ENCODE results near the gene CRTC1.

Gene CRTC1

DNA sequence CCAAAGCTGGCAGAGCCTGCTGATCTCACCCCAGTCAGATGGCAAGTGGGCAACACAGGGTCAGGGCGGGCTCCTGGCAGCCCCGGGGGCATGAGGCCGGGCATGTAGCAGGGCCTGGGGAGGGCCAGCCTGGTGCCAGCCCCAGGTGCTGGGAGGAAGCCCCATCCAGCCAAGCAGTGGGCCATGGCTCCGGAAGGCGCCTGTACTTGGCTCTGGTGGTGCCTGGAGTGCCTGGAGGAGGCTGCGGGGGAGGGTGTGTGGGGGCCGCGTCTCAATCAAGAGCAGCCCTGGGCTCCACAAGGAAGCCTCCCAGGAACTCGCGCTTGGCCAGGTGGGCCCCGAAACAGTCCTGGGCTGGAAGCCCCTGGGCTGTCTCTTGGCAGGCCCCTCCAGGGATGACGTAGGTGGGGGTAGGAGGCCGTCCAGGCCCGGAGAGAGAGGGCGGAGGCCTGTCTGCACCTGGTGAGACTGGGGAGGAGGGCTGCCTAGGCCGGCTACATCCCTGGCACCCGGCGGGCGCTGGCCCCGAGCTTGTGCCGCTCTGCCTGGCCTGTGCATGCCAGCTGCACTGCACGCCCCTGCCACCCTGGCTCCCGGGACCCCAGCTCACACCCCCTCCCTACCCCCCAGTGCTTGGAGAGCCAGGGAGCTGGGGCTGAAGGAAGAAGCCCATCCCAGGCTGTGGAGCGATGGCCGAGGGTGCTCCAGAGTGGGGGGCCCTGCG is 61.7 kb downstream of the CRTC1 start:
- DNase-seq: no peak
- Mint-ChIP-seq H3K27ac (no peak overlapping the region), H3K4me3 (no peak overlapping the region), H3K4me1 (no peaks in the 10 kb centered on the region), H3K9me3 (no peaks in the 10 kb centered on the region), H3K27me3 (no peaks in the 10 kb centered on the region), H3K36me3 (ENCODE audit: low read depth) (no peaks in the 10 kb centered on the region)
- no peak for ATAC-seq

GRCh38 chr19:18745931-18746330 is 62.5 kb downstream of the CRTC1 start:
- Mint-ChIP-seq H3K27ac (no peak overlapping the region), H3K36me3 (ENCODE audit: low read depth) (no peaks in the 10 kb centered on the region), H3K27me3 (no peaks in the 10 kb centered on the region), H3K4me3 (no peak overlapping the region), H3K9me3 (no peaks in the 10 kb centered on the region), H3K4me1 (no peaks in the 10 kb centered on the region)
- DNase-seq (no peak), ATAC-seq (no peak)

- ATAC-seq (no peak), DNase-seq (no peak)
- Mint-ChIP-seq H3K4me1 (no peaks in the 10 kb centered on the region), H3K4me3 (no peak overlapping the region), H3K36me3 (ENCODE audit: low read depth) (no peaks in the 10 kb centered on the region), H3K27ac (no peak overlapping the region), H3K9me3 (no peaks in the 10 kb centered on the region), H3K27me3 (no peaks in the 10 kb centered on the region)
Observed at GRCh38 chr19:18746401-18747325, 63.2 kb downstream of the CRTC1 start.

- H3K4me1 Mint-ChIP-seq: no peaks in the 10 kb centered on the region
- peaks cover 6% of the 10 kb centered on the region for H3K36me3 Mint-ChIP-seq (ENCODE audit: low read depth)
- no peaks in the 10 kb centered on the region for H3K27me3 Mint-ChIP-seq
- DNase-seq: no peak
- no peak overlapping the region for H3K4me3 Mint-ChIP-seq
- no peak for ATAC-seq
- H3K27ac Mint-ChIP-seq: no peak overlapping the region
- no peaks in the 10 kb centered on the region for H3K9me3 Mint-ChIP-seq
Observed at GRCh38 chr19:18749362-18750231, 66.1 kb downstream of the CRTC1 start.

DNA sequence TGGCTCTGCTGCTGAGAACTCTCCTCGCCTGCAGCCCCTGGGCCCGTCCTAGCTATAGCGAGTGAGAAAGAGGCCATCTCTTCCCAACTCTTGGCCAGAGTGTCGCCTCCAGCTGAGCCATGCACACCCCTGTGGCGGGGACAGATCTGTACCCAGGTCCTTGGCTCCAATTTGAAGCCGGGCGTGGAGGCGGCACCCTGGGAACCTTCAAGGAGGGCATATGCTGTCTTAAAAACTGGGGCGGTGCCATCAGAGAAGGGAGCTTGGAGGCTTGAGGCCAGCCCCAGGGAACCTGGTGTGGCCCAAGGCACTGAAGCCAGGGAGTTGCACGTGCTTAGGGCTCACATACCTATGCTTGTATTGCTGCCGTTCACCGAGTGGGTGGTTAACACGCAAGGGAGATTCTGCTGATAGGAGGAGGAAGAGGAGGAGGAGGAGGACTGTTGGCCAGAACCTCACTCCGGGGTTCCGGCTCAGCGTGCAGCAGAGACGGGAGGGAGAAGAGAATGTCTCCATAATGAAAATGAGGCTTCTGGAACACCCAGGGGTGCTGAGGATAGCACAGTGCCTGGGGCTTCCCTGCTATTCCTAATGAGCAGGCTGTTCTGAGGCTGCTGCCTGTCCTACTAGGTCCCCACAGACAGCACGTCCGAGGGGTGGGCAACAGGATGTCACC is 67.0 kb downstream of the CRTC1 start:
- H3K36me3 Mint-ChIP-seq (ENCODE audit: low read depth): peaks cover 6% of the 10 kb centered on the region
- H3K4me3 Mint-ChIP-seq: no peak overlapping the region
- DNase-seq: no peak
- no peak for ATAC-seq
- H3K27ac Mint-ChIP-seq: no peak overlapping the region
- no peaks in the 10 kb centered on the region for H3K4me1 Mint-ChIP-seq
- no peaks in the 10 kb centered on the region for H3K27me3 Mint-ChIP-seq
- no peaks in the 10 kb centered on the region for H3K9me3 Mint-ChIP-seq

GRCh38 chr19:18751571-18751970 is 68.1 kb downstream of the CRTC1 start:
- Mint-ChIP-seq H3K4me1 (no peaks in the 10 kb centered on the region), H3K27ac (no peak overlapping the region), H3K4me3 (no peak overlapping the region), H3K9me3 (no peaks in the 10 kb centered on the region), H3K36me3 (ENCODE audit: low read depth) (peaks cover 6% of the 10 kb centered on the region), H3K27me3 (no peaks in the 10 kb centered on the region)
- DNase-seq: no peak
- ATAC-seq: no peak

DNA sequence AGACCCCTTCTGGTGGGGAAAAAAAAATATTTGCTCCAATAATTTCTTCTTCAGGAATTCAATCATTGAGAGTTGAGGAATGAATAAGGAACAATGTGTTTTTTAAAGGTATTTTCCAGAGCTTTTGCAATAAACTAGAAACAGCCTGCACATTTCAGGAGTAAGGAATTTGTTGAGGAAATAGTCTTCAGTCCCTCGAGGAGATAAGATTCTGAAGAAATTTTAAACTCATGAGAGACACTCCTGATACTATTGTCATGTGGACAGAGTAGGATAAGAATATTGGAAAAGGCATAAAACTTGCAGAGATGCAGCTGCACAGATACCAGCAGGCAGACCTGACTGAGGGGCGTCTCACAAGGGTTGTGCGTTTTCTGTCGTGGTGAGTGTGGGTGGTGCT is 71.0 kb downstream of the CRTC1 start:
- ATAC-seq (no peak), DNase-seq (no peak)
- Mint-ChIP-seq H3K27me3 (no peaks in the 10 kb centered on the region), H3K9me3 (no peaks in the 10 kb centered on the region), H3K4me1 (no peaks in the 10 kb centered on the region), H3K4me3 (no peak overlapping the region), H3K27ac (no peak overlapping the region), H3K36me3 (ENCODE audit: low read depth) (peaks cover 6% of the 10 kb centered on the region)

DNA sequence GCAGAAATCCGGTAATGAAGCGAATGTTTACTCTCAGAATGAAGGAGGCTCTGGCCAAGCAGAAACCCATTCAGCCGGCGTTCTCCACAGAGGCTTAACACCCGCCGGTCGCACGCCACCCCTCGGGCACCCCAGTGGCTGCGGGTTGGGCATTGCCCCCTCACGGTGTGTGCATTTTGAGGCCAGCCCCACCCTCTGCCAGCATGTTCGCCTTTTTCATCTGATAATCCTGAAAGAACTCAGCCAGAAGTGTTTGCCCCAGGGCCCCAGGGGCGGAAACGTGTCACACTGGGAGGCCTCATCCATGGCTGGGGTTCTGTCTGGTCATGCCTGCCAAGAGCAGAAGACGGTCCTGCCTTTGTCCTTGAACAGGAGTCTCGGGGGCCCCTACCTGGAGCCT is 73.4 kb downstream of the CRTC1 start:
- DNase-seq (no peak), ATAC-seq (no peak)
- H3K36me3 Mint-ChIP-seq (ENCODE audit: low read depth): peaks cover 6% of the 10 kb centered on the region
- H3K27me3 Mint-ChIP-seq: no peaks in the 10 kb centered on the region
- no peaks in the 10 kb centered on the region for H3K4me1 Mint-ChIP-seq
- no peak overlapping the region for H3K4me3 Mint-ChIP-seq
- no peaks in the 10 kb centered on the region for H3K9me3 Mint-ChIP-seq
- no peak overlapping the region for H3K27ac Mint-ChIP-seq

GRCh38 chr19:18759304-18759994 is 76.0 kb downstream of the CRTC1 start:
- no peak overlapping the region for H3K4me3 Mint-ChIP-seq
- H3K4me1 Mint-ChIP-seq: no peaks in the 10 kb centered on the region
- H3K9me3 Mint-ChIP-seq: no peaks in the 10 kb centered on the region
- H3K27me3 Mint-ChIP-seq: no peaks in the 10 kb centered on the region
- DNase-seq (no peak), ATAC-seq (no peak)
- H3K36me3 Mint-ChIP-seq (ENCODE audit: low read depth): peaks cover 1% of the 10 kb centered on the region
- no peak overlapping the region for H3K27ac Mint-ChIP-seq

DNA sequence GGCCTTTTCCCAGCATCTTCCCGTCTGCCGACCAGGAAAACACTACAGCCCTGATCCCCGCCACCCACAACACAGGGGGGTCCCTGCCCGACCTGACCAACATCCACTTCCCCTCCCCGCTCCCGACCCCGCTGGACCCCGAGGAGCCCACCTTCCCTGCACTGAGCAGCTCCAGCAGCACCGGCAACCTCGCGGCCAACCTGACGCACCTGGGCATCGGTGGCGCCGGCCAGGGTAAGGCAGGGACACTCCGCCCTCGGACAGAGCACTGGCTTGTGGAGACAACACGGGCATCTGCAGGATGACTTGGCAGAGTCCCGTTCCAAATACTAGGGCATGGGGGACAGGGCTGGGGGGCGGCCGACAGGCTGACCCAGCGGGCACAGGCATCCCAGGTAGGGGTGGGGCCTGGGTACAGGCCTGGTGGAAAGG is 76.5 kb downstream of the CRTC1 start:
- Mint-ChIP-seq H3K27me3 (no peaks in the 10 kb centered on the region), H3K4me3 (no peak overlapping the region), H3K36me3 (ENCODE audit: low read depth) (no peaks in the 10 kb centered on the region), H3K4me1 (no peaks in the 10 kb centered on the region), H3K9me3 (no peaks in the 10 kb centered on the region), H3K27ac (no peak overlapping the region)
- ATAC-seq: no peak
- no peak for DNase-seq

DNA sequence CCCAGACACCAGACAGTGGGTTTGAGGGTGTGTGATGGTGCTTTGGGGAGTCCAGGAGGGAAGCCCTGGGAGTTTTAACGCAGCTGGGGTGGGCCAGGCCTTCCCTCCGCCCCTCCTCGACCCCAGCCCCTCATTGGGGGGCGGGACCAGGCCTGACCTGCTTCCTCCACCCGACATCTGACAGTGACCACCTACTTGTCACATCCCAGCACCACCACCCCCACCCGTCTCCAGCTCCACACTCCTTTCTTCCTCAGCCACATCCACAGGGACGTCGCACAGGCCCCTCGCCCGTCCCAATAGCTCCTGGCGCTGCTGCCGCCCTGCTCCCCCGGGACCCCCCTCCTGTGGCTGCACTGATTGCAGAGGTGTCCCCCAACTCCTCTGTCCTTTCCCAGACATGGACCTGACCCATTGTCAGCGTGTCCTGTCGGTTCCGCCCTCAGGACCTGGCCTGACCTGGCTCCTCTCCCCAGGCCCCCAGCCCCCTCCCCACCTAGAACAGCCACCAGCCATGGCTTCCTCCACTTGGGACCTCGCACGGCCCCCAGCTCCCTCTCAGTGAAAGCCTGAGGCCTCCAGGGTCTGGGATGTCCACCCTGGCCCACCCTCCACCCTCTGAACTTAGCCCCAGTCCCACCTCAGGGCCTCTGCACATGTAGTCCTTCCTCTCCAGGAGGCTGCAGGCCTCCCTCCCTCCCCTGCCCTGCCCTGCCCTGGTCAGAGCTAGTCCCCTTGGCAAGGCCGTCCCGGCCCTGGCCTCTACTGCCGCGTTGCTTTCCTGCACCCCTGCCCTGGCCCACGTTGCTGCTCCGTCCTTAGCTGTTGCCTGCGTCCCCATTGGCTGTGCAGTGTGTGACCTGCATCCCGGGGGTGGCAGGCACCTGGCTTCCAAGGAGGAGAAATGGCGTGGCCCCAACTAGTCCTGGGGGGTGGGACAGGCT is 77.2 kb downstream of the CRTC1 start:
- H3K27me3 Mint-ChIP-seq: no peaks in the 10 kb centered on the region
- no peak for ATAC-seq
- no peaks in the 10 kb centered on the region for H3K9me3 Mint-ChIP-seq

GRCh38 chr19:18761531-18762110 is 78.1 kb downstream of the CRTC1 start:
- H3K27ac Mint-ChIP-seq: no peak overlapping the region
- no peak for DNase-seq
- H3K9me3 Mint-ChIP-seq: no peaks in the 10 kb centered on the region
- H3K4me1 Mint-ChIP-seq: no peaks in the 10 kb centered on the region
- no peak overlapping the region for H3K4me3 Mint-ChIP-seq
- ATAC-seq: no peak
- H3K36me3 Mint-ChIP-seq (ENCODE audit: low read depth): no peaks in the 10 kb centered on the region
- H3K27me3 Mint-ChIP-seq: no peaks in the 10 kb centered on the region

More for the DNA sequence above, 77.2 kb downstream of the CRTC1 start:
- Mint-ChIP-seq H3K4me3 (no peak overlapping the region), H3K4me1 (no peaks in the 10 kb centered on the region), H3K27ac (no peak overlapping the region), H3K36me3 (ENCODE audit: low read depth) (no peaks in the 10 kb centered on the region)
- no peak for DNase-seq
